Activated CD4-positive, alpha-beta T cell treated with anti-CD3 and anti-CD28 coated beads, Interleukin-2, amount 10 ng/mL, durations not matched to agents 24 days and 14 days (primary cell): ENCODE data around the gene COL13A1. TPM values are rescaled to one million over a fixed set of nuclear protein-coding genes. Genes with fewer than 3 reads are reported as not detected.

Source experiments
- DNase-seq: peaks from one replicate; pipeline ENCODE4 v3.0.0; 2022
- H3K27ac Mint-ChIP-seq: one replicate; pipeline ENCODE4 v1.8.0; 2022; ENCODE audit warnings: mild to moderate bottlenecking, mixed read lengths
- H3K27me3 Mint-ChIP-seq: one replicate; pipeline ENCODE4 v1.8.0; 2022; ENCODE audit warnings: mixed read lengths
- H3K36me3 Mint-ChIP-seq: one replicate; pipeline ENCODE4 v1.8.0; 2022; ENCODE audit warnings: low read depth, mild to moderate bottlenecking, mixed read lengths
- H3K4me1 Mint-ChIP-seq: one replicate; pipeline ENCODE4 v1.8.0; 2021; ENCODE audit warnings: mixed read lengths
- H3K4me3 Mint-ChIP-seq: one replicate; pipeline ENCODE4 v1.8.0; 2022; ENCODE audit warnings: mild to moderate bottlenecking, moderate library complexity, mixed read lengths
- H3K9me3 Mint-ChIP-seq: one replicate; pipeline ENCODE4 v1.8.0; 2021; ENCODE audit warnings: mixed read lengths
- intact Hi-C: fragments of 100-400 bp; cut with micrococcal nuclease; formaldehyde crosslinking; loops from one replicate; pipeline ENCODE4 v1.15.1; 2023
- total RNA-seq: library from RNA; stranded (reverse); gene quantifications from 2 replicates; pipeline ENCODE4 v1.2.3, GENCODE V29; 2022

Gene COL13A1
- total RNA-seq, 1 donor from 2014 or later: not detected

DNA sequence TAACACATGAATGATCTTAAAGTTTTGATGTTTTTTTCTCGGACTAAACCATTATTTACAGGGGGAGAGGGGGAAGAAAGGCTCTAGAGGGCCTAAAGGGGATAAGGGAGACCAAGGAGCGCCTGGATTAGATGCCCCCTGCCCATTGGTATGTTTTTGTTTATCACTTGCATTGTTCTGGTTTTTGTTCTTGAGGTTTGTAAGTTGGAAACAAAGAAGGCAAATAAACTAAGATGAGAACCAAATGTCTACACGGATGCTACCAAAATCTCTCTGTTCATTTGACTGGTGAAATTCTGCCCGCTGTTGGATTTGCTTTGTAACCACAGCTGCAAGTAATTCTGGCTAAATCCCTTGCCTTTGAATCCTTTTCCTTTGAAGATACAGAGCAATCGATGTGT lies 151.1 kb downstream of the COL13A1 start:
- H3K36me3 Mint-ChIP-seq: no peaks in the 10 kb centered on the region
- H3K27ac Mint-ChIP-seq: no peak overlapping the region
- DNase-seq: no peak
- no peak overlapping the region for H3K4me3 Mint-ChIP-seq
- no peaks in the 10 kb centered on the region for H3K27me3 Mint-ChIP-seq
- H3K4me1 Mint-ChIP-seq: no peaks in the 10 kb centered on the region
- no peaks in the 10 kb centered on the region for H3K9me3 Mint-ChIP-seq
- intact Hi-C loops: no loop called here

DNA sequence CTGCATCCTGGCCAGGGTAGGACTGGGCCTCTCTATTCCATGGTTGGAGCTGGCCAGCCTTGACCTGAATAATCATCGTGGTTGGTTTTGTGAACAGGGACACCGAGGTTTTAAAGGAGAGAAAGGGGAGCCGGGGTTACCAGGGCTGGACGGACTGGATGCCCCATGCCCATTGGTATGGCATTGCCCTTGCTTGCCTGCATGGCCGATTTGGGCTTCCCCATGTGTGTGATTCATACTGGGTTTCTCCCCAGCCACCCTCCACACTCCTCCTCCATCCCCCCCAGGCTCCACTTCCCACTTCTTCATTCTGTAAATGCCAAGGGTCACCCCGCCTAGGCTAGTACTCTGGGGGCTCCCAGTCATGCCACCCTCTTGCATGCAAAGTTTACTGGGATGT lies 152.1 kb downstream of the COL13A1 start:
- no peak for DNase-seq
- no peak overlapping the region for H3K27ac Mint-ChIP-seq
- peaks cover 1% of the 10 kb centered on the region for H3K27me3 Mint-ChIP-seq
- intact Hi-C loops: no loop called here
- no peak overlapping the region for H3K4me3 Mint-ChIP-seq
- H3K36me3 Mint-ChIP-seq: no peaks in the 10 kb centered on the region
- H3K4me1 Mint-ChIP-seq: no peaks in the 10 kb centered on the region
- no peaks in the 10 kb centered on the region for H3K9me3 Mint-ChIP-seq

DNA sequence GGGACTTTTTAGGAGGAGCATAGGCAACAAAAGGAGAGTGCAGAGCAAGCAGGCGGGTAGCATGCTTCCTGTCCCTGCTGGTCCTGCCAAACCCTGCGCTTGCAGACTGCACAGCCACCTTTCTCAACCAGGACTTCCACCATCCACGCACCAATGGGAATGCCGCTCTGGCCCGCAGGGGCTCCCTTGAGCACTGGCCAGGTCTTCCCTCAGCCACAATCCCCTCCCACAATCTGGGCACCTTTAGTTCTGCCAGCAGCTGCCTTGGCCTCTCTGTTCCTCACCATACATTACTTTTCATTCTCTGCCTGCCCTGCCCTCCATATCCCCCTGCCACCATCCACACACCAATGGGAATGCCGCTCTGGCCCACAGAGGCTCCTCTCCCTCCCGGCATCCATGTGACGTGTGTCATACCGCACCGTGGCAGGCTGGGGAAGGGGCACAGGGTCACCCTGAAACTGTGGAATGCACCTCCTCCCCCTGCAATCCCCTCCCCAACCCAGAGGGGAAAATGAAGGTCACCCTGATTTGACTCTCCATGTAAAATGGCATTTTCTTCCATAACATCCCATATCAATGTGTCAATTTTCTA lies 153.6 kb downstream of the COL13A1 start:
- H3K4me1 Mint-ChIP-seq: no peaks in the 10 kb centered on the region
- intact Hi-C loops: no loop called here
- DNase-seq: no peak
- no peaks in the 10 kb centered on the region for H3K9me3 Mint-ChIP-seq
- no peaks in the 10 kb centered on the region for H3K36me3 Mint-ChIP-seq
- H3K27ac Mint-ChIP-seq: no peak overlapping the region
- no peak overlapping the region for H3K4me3 Mint-ChIP-seq
- peaks cover 6% of the 10 kb centered on the region for H3K27me3 Mint-ChIP-seq

GRCh38 chr10:69955897-69956740 lies 154.4 kb downstream of the COL13A1 start:
- Mint-ChIP-seq H3K36me3 (no peaks in the 10 kb centered on the region), H3K9me3 (no peaks in the 10 kb centered on the region), H3K4me1 (no peaks in the 10 kb centered on the region), H3K27ac (no peak overlapping the region), H3K4me3 (no peak overlapping the region), H3K27me3 (peaks cover 6% of the 10 kb centered on the region)
- intact Hi-C loops: no loop called here
- no peak for DNase-seq

DNA sequence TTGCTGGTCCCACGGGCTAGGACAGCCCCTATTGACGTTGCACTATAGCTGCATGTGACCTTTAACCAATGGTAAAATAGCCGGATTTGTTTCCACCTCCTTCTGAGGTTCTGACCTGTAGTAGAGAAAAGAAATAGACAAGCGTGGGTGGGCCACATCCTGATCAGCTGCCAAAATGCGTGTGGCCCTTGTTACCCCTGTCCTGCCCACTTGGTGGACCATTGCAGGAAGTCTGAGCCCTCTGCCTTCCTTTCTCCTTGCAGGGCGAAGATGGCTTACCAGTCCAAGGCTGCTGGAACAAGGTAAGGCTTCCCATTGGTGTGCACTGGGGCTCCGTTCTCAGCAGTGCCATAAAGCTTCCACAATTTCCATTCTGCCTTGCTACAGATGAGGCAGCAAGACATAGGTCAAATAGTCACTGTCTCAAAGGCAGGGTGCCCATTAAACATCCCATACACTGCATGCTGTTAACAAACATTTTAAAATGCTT lies 155.1 kb downstream of the COL13A1 start:
- H3K27me3 Mint-ChIP-seq: peaks cover 9% of the 10 kb centered on the region
- no peak overlapping the region for H3K4me3 Mint-ChIP-seq
- no peaks in the 10 kb centered on the region for H3K9me3 Mint-ChIP-seq
- no peak for DNase-seq
- H3K36me3 Mint-ChIP-seq: no peaks in the 10 kb centered on the region
- intact Hi-C loops: no loop called here
- no peaks in the 10 kb centered on the region for H3K4me1 Mint-ChIP-seq
- no peak overlapping the region for H3K27ac Mint-ChIP-seq

- no peak overlapping the region for H3K27ac Mint-ChIP-seq
- intact Hi-C loops: no loop called here
- no peaks in the 10 kb centered on the region for H3K36me3 Mint-ChIP-seq
- DNase-seq: no peak
- no peak overlapping the region for H3K4me3 Mint-ChIP-seq
- no peaks in the 10 kb centered on the region for H3K9me3 Mint-ChIP-seq
- no peaks in the 10 kb centered on the region for H3K4me1 Mint-ChIP-seq
- H3K27me3 Mint-ChIP-seq: peaks cover 9% of the 10 kb centered on the region
Observed at GRCh38 chr10:69957241-69957885, 155.7 kb downstream of the COL13A1 start.

DNA sequence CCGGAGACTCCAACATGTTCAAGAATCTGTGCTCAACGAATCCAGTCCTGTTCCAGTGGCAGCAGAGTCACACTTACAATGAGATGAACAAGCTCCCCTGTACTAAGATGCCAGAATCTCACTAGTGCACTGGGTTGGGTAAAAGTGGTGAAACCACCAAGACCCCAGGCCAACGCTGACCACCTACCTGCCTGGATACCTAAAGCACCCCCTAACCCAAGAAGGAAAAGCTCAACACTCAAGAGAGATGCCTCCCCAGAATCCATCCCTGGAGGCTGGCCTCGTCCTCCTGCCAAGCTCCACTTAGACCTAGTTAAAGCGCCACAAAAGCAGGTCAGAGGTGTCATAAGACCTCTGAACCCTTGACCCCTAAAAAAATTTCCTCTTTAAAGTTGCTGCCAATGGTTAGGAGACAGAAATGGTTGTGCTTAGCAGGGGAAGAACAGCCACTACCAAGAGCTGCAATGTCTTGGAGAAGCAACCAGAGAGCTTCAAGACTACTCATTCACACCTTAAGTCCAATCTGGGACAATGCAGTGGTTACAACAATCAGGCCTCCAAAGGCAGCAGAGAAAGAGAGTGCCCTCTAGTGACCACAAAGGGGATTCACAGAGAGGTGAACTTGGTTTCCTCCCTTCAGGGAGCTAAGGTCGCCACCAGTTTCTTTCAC lies 156.3 kb downstream of the COL13A1 start:
- Mint-ChIP-seq H3K27me3 (peaks cover 9% of the 10 kb centered on the region), H3K27ac (no peak overlapping the region), H3K9me3 (no peaks in the 10 kb centered on the region), H3K4me3 (no peak overlapping the region), H3K36me3 (no peaks in the 10 kb centered on the region), H3K4me1 (no peaks in the 10 kb centered on the region)
- DNase-seq: peak; percentile 76
- intact Hi-C loops: no loop called here

DNA sequence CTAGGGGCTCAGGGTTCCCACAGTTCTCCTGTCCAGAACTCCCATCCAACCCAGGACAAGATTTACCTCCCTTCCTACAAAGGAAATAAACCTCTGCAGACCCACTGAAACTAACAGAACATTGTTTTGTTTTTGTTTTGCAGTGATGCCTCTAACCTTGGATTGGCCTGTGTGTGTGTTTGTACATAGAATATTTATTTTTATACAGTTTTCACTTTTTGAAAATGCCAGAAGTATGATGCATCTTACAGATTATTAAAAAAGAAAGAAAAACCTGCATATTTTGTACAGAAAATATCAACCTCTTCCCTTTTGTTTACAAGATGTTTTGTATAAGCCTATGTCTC lies 156.8 kb downstream of the COL13A1 start:
- Mint-ChIP-seq H3K27ac (no peak overlapping the region), H3K4me3 (no peak overlapping the region), H3K27me3 (peaks cover 9% of the 10 kb centered on the region), H3K36me3 (no peaks in the 10 kb centered on the region), H3K4me1 (no peaks in the 10 kb centered on the region), H3K9me3 (no peaks in the 10 kb centered on the region)
- intact Hi-C loops: no loop called here
- no peak for DNase-seq

GRCh38 chr10:69959911-69960310 lies 158.2 kb downstream of the COL13A1 start:
- Mint-ChIP-seq H3K36me3 (no peaks in the 10 kb centered on the region), H3K27ac (no peak overlapping the region), H3K9me3 (no peaks in the 10 kb centered on the region), H3K27me3 (peaks cover 9% of the 10 kb centered on the region), H3K4me1 (no peaks in the 10 kb centered on the region), H3K4me3 (no peak overlapping the region)
- intact Hi-C loops: no loop called here
- DNase-seq: no peak

DNA sequence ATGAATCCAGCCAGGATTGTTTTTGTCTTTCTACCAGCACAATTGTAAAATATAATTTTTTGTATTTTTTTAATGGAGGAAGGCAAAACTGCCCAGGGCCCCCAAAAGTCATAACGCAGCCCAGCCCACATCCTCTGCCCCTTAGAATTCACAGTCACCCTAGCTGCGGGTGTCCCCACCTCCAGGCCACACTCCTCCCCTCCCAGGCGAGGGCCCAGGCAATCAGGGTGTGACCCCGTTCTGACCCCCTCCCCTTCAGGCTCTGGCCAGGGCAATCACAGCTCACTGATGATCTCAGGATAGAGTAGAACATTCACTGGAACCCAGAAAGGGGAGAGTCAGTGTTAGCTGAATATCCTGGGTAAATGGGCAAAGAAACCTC lies 158.9 kb downstream of the COL13A1 start:
- no peaks in the 10 kb centered on the region for H3K36me3 Mint-ChIP-seq
- H3K27ac Mint-ChIP-seq: no peak overlapping the region
- intact Hi-C loops: no loop called here
- H3K4me3 Mint-ChIP-seq: no peak overlapping the region
- no peaks in the 10 kb centered on the region for H3K9me3 Mint-ChIP-seq
- no peaks in the 10 kb centered on the region for H3K4me1 Mint-ChIP-seq
- peaks cover 9% of the 10 kb centered on the region for H3K27me3 Mint-ChIP-seq
- DNase-seq: no peak

DNA sequence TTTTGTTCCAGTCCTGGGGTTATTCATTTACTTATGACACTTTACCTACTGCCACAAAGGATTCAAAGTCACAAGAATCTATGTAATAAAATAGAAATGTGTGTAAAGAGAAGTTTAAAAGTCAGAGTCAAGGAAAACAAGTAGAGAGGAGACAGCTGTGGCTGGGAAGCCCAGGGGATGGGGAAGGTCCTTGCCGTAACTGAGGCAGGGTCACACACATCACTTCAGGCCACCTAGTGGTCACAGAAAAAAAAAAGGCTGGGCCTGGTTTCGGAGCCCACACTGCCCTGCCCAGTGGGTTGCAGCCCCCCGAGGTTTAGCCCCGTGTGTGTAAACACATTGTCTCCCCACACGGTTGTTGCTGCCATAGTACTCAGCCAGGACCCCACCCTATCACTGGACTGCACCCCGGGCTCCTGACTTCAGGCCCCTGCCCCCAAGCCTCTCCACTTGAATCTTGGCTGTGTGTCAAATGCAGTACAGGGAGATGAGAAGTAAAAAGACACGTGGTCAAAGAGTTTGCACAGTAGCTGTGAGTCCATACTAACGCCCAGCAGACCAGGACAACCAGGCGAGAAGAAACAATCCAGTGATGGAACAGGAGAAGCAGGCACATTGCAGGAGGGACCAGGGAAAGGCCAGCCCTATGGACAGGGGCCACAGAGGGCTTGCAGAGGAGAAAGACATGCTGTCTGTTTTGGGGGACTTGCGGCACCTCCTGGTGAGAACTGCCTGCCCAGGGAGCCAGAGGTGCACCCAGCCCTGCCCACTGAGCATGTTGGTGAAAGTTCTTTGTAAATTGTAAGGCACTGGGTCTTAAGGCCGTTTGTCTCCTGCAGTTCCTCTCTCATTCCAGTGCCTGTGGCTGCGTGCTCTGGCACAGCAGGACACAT lies 159.5 kb downstream of the COL13A1 start:
- Mint-ChIP-seq H3K9me3 (no peaks in the 10 kb centered on the region), H3K27ac (no peak overlapping the region), H3K4me3 (no peak overlapping the region), H3K27me3 (peaks cover 10% of the 10 kb centered on the region), H3K4me1 (no peaks in the 10 kb centered on the region), H3K36me3 (no peaks in the 10 kb centered on the region)
- DNase-seq: no peak
- intact Hi-C loops: no loop called here

- H3K27me3 Mint-ChIP-seq: peaks cover 10% of the 10 kb centered on the region
- no peaks in the 10 kb centered on the region for H3K4me1 Mint-ChIP-seq
- no peaks in the 10 kb centered on the region for H3K36me3 Mint-ChIP-seq
- intact Hi-C loops: no loop called here
- DNase-seq: no peak
- H3K4me3 Mint-ChIP-seq: no peak overlapping the region
- no peaks in the 10 kb centered on the region for H3K9me3 Mint-ChIP-seq
- H3K27ac Mint-ChIP-seq: no peak overlapping the region
Observed at GRCh38 chr10:69961881-69962745, 160.4 kb downstream of the COL13A1 start.
